Measurements from ENCODE around the gene C6orf58. TPM values are rescaled to one million over a fixed set of nuclear protein-coding genes. Genes with fewer than 3 reads are reported as not detected.
A peak's percentile ranks its signal among the peaks of the same experiment; 100 is the strongest.
"Not testable (repeated sequence)": the region's sequence is repeated elsewhere in the genome, so short reads cannot be mapped to it uniquely, and the experiment has no call there.

The C6orf58 gene
- total and polyA plus RNA-seq, 8 donors: 0.73 to 2.4 (median 1.1) TPM; not detected in 2

DNA sequence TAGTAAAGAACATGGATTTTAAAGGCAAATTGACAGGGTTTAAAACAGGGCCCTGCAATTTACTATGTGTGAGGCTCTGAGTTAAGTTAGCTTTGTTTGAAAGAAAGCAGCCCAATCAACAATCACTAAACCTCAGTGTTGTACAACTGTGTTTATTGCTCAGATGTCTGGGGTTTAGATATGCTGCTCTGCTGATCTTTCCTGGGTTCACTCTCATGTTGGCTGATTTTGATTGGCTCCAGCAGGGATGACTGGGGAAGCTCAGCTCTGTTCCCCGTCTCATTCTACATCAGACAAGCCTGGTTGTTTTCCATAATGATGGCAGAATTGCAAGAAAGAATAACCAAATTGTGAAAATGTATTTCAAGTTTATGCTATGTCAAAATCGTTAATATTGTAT is 10.9 kb downstream of the C6orf58 start:
- Histone ChIP-seq H3K9me3 (peaks cover 0 to under 1% of the 10 kb centered on the region in 2 donors), H3K4me3 (no peak overlapping the region), H3K36me3 (no peaks in the 10 kb centered on the region), H3K27me3 (no peaks in the 10 kb centered on the region), H3K4me1 (no peaks in the 10 kb centered on the region), H3K27ac (no peak overlapping the region)
- ATAC-seq (no peak), DNase-seq (no peak)
- intact Hi-C loops (cut with DNase I): no loop called here
- TF ChIP-seq, protein P1, sequence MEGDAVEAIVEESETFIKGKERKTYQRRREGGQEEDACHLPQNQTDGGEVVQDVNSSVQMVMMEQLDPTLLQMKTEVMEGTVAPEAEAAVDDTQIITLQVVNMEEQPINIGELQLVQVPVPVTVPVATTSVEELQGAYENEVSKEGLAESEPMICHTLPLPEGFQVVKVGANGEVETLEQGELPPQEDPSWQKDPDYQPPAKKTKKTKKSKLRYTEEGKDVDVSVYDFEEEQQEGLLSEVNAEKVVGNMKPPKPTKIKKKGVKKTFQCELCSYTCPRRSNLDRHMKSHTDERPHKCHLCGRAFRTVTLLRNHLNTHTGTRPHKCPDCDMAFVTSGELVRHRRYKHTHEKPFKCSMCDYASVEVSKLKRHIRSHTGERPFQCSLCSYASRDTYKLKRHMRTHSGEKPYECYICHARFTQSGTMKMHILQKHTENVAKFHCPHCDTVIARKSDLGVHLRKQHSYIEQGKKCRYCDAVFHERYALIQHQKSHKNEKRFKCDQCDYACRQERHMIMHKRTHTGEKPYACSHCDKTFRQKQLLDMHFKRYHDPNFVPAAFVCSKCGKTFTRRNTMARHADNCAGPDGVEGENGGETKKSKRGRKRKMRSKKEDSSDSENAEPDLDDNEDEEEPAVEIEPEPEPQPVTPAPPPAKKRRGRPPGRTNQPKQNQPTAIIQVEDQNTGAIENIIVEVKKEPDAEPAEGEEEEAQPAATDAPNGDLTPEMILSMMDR (IDR thresholded peaks at IDR 0.05): no peak

DNA sequence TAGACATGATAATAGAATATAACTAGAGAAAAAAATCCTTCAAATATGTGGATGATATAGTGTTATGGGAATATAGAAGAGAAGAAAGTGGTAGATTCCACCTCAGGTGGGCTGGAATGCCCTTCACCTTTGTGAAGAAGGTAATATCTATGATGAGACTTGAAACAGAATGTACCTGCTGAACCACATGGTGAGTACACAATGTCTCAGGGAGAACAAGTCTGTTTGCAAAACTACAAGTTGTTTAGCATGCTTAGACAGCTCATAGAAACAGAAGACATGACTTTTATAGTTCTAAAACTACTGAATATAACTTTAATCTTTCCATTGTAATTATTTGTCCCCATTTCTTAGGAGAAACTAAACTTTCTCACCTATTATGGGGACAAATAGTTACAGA is 12.2 kb downstream of the C6orf58 start:
- DNase-seq (no peak), ATAC-seq (no peak)
- H3K27me3 ChIP-seq: no peaks in the 10 kb centered on the region
- intact Hi-C loops (cut with DNase I): no loop called here
- no peaks in the 10 kb centered on the region for H3K36me3 ChIP-seq
- TF ChIP-seq, protein P1 (IDR thresholded peaks at IDR 0.05): no peak
- H3K27ac ChIP-seq: no peak overlapping the region
- no peak overlapping the region for H3K4me3 ChIP-seq
- no peaks in the 10 kb centered on the region for H3K4me1 ChIP-seq
- peaks cover 0 to 3% of the 10 kb centered on the region in 2 donors for H3K9me3 ChIP-seq

DNA sequence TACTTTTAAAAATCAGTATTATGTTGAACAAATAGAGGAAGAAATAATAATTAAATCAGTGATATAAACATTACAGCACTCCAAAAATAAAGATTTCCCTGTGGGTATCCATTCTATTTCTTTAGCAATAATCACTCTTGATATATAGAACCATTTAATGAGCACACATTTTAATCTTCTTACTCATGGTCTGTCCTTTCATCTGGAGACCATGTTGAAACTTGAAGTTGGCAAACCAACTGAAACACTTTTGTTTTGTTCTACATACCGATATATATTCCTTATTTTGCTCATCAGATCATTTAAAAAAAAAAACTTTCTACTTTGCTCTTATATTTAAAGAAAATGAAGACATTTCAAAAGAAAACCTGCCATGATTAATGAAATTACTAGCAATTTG is 13.4 kb downstream of the C6orf58 start:
- H3K4me3 ChIP-seq: no peak overlapping the region
- intact Hi-C loops (cut with DNase I): no loop called here
- no peaks in the 10 kb centered on the region for H3K36me3 ChIP-seq
- no peak for ATAC-seq
- no peak overlapping the region for H3K27ac ChIP-seq
- no peaks in the 10 kb centered on the region for H3K27me3 ChIP-seq
- no peaks in the 10 kb centered on the region for H3K4me1 ChIP-seq
- DNase-seq: no peak
- peaks cover 0 to 3% of the 10 kb centered on the region in 2 donors for H3K9me3 ChIP-seq
- TF ChIP-seq, protein P1 (IDR thresholded peaks at IDR 0.05): no peak

DNA sequence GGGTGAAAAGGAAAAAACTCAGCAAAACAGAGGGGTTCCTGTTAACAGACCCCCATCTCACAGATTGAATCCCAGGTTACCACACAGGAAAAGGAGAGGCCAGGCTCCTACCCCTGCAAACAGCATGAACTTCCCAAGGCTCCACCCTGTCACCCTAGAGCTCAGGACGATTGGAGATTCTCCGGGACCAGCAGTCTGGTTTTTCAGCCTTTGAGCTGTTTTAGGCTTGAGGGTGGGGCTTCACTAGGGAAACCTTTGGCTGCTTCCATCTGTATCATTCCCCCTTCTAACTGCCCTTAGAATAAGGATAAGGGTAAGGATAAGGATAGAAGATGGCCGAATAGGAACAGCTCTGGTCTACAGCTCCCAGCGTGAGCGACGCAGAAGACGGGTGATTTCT is 16.0 kb downstream of the C6orf58 start:
- TF ChIP-seq, protein P1 (IDR thresholded peaks at IDR 0.05): no peak
- no peaks in the 10 kb centered on the region for H3K27me3 ChIP-seq
- no peak for ATAC-seq
- no peak overlapping the region for H3K4me3 ChIP-seq
- intact Hi-C loops (cut with DNase I): no loop called here
- H3K36me3 ChIP-seq: no peaks in the 10 kb centered on the region
- peaks cover 0 to 3% of the 10 kb centered on the region in 2 donors for H3K9me3 ChIP-seq
- no peaks in the 10 kb centered on the region for H3K4me1 ChIP-seq
- no peak for DNase-seq
- no peak overlapping the region for H3K27ac ChIP-seq

DNA sequence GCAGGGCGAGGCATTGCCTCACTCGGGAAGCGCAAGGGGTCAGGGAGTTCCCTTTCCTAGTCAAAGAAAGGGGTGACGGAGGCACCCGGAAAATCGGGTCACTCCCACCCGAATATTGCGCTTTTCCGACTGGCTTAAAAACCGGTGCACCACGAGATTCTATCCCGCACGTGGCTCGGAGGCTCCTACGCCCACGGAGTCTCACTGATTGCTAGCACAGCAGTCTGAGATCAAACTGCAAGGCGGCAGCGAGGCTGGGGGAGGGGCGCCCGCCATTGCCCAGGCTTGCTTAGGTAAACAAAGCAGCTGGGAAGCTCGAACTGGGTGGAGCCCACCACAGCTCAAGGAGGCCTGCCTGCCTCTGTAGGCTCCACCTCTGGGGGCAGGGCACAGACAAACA is 16.5 kb downstream of the C6orf58 start:
- H3K36me3 ChIP-seq; H3K9me3 ChIP-seq; intact Hi-C loops (cut with DNase I); ATAC-seq; H3K4me1 ChIP-seq; H3K27ac ChIP-seq; H3K4me3 ChIP-seq; H3K27me3 ChIP-seq: not testable (repeated sequence)
- DNase-seq: peak in 1 of 4 donors; percentile 20

DNA sequence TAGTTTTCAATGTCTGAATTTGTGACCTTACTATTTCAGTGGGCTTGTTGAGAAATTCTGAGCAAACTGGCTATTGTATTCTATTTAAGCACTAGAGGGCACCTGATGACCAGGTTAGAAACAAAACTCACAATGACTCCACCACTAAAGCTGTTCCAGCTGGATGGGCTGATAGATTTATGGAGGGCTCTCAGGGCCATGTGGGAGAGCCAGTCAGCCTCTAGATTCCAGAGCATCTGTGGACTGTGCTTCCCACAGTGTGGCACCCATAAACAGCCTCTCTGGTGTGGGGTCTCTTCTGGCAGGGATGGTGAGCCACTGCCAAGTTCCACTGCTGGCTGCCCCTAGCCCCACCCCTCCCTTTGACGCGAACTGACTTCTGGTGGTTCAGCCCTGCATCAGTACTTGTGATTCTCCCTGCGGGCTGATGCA is 29.2 kb downstream of the C6orf58 start:
- peak; percentile 72 for ATAC-seq
- no peaks in the 10 kb centered on the region for H3K36me3 ChIP-seq
- H3K4me3 ChIP-seq: no peak overlapping the region
- H3K27me3 ChIP-seq: no peaks in the 10 kb centered on the region
- H3K9me3 ChIP-seq: peaks cover 0 to 13% of the 10 kb centered on the region in 2 donors
- intact Hi-C loops (cut with DNase I): no loop called here
- no peak overlapping the region for H3K27ac ChIP-seq
- peak in 2 of 4 donors; percentile 8 to 26 for DNase-seq
- H3K4me1 ChIP-seq: no peaks in the 10 kb centered on the region
- TF ChIP-seq, protein P1 (IDR thresholded peaks at IDR 0.05): no peak
